Measurements from ENCODE around the gene TPPP.
"Not testable (repeated sequence)": the region's sequence is repeated elsewhere in the genome, so short reads cannot be mapped to it uniquely, and the experiment has no call there.

Gene TPPP

DNA sequence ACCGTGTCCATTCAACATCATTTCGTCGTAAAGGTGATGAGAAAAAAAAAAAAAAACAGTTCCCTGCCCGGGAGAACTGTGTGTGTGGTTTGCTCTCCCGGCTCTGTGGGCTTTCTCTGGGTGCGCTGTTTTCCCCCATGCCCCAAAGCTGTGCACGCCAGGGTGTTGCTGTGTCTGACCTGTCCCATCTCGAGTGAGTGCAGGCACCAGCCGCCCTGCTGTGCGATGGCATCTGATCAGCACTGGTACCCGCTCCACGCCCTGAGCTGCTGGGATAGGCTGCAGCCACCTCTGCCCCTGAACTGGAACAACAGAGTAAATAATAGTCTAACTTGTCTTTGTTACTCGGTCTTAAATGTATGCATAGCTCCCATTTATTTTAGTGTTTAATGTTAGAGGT lies 47.7 kb downstream of the TPPP start:
- DNase-seq (ENCODE audit: low spot score) = no peak

DNA sequence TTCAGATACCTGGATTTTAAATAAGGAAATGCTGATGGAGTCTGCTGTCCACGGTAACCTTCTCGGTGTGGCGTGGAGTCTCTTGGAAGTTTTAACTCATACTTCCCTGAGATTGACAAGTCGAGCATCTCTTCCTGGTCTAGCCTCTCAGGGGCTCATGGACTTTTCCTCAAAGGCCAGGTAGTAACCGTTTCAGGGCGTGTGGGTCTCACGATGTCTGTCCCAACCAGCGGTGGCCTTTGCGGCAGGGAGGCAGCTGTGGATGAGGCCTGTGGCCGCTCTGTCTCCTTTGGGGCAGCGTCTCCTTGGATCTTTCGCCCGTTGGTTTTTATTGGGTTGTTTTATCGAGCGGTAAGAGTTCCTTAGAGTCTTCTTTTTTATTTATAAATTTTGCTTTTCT lies 48.2 kb downstream of the TPPP start:
- no peak for DNase-seq (ENCODE audit: low spot score)

- DNase-seq (ENCODE audit: low spot score) = no peak
Observed at GRCh38 chr5:644509-644908, 48.6 kb downstream of the TPPP start.

DNA sequence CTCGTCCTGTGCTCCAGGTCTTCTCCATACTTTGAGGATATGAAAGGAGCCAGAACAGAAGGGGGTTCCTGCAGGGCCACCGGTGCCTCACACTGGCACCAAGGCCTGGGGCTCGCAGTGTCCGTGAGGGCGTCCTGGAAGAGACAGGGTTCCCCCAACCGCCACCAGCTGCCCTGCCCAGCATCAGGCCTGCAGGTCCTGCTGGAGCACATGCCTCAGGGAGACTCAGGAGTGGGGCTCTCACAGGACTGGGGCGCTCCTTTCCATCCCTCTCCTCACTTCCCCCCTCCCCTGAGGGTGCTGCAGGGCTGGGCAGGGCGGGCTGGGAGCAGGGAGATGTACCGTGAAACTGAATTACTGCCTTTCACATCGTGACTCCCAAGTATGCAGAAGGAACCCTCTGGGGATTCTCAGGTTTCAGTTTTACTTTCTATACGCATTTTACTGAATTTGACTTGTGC lies 49.3 kb downstream of the TPPP start:
- DNase-seq (ENCODE audit: low spot score) = no peak

- no peak for DNase-seq (ENCODE audit: low spot score)
Observed at GRCh38 chr5:643351-643801, 49.8 kb downstream of the TPPP start.

- DNase-seq (ENCODE audit: low spot score) = no peak
Observed at GRCh38 chr5:642481-642880, 50.7 kb downstream of the TPPP start.

GRCh38 chr5:641331-641765 lies 51.8 kb downstream of the TPPP start:
- DNase-seq (ENCODE audit: low spot score) = no peak

GRCh38 chr5:640461-641330 lies 52.5 kb downstream of the TPPP start:
- DNase-seq (ENCODE audit: low spot score) = no peak

- DNase-seq (ENCODE audit: low spot score) = no peak
Observed at GRCh38 chr5:639584-640213, 53.5 kb downstream of the TPPP start.

DNA sequence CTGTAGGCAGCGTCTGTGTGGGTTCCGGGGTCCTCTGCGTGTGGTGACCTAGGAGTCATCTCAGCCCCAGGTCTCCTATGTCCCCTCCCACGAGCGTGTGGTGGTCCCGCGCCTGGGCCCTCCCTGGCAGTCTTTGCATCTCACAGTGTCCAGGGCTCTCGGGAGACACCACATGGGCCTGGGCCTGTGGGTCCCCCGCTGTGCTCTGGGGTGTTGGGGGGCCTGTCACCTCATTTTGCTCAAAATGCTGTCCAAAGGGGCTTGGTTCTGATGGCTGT lies 54.0 kb downstream of the TPPP start:
- DNase-seq (ENCODE audit: low spot score) = no peak

- no peak for DNase-seq (ENCODE audit: low spot score)
Observed at GRCh38 chr5:638501-639252, 54.5 kb downstream of the TPPP start.

GRCh38 chr5:637581-638450 lies 55.3 kb downstream of the TPPP start:
- no peak for DNase-seq (ENCODE audit: low spot score)

DNA sequence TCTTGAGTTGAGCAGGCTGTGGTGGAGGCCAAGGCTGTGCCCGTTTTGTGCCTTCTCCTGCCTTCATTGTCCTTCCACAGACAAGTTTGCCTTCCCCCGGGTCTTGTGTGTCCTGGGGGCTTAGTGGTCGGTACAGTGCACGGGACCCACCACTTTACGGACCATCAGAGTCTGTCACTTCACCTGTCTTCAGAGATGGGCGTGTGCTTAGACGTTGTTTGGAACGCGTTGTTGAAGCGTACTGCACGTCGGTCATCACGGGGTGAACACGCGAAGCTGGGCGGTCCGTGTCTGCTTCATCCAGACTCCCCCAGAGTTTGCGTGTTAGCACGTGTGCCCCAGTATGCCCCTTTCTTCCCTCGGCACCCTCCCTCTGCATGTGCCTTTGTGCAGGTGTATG lies 56.2 kb downstream of the TPPP start:
- no peak for DNase-seq (ENCODE audit: low spot score)

- DNase-seq (ENCODE audit: low spot score) = no peak
Observed at GRCh38 chr5:635306-636055, 57.7 kb downstream of the TPPP start.

DNA sequence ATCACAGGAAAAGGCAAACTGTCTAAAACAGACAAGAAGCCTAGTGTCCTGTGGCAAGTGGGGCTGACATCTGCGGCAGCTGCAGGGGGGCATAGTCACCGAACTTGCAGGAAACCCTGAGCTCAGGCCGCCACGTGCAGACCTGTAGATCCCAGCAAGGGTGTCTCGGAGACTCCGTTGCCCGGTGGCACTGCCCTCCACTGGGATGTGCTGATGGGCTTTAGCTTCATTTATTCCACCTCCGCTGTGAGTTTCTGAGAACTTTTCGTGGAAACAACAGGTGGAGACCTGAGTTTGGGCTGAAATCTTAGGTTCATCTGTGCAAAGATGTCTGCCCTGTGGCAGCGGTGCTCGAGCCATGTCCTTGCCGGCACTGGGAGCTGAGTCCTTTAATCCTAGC lies 59.0 kb downstream of the TPPP start:
- no peak for DNase-seq (ENCODE audit: low spot score)

GRCh38 chr5:633501-633955 lies 59.6 kb downstream of the TPPP start:
- no peak for DNase-seq (ENCODE audit: low spot score)

- DNase-seq (ENCODE audit: low spot score) = not testable (repeated sequence)
Observed at GRCh38 chr5:628351-629205, 64.6 kb downstream of the TPPP start.

DNA sequence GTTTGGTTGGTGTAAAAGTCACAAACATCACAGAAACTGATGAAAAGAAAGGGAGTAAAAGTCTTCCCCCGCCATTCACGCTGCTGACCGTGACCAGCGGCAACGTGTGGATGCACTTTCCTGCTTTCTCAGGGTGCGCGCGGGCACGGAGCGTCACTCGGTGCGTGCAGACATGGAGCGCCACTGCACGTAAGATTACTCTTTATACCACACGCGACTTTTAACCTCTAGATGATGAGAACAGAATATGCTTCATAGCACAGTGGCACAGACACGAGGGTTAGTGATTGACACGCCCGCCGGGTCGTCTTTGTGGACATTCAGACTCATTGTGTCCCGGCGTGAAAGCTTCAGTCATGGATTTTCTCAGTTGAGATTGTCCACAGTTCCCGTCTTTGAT lies 65.3 kb downstream of the TPPP start:
- DNase-seq (ENCODE audit: low spot score) = no peak

DNA sequence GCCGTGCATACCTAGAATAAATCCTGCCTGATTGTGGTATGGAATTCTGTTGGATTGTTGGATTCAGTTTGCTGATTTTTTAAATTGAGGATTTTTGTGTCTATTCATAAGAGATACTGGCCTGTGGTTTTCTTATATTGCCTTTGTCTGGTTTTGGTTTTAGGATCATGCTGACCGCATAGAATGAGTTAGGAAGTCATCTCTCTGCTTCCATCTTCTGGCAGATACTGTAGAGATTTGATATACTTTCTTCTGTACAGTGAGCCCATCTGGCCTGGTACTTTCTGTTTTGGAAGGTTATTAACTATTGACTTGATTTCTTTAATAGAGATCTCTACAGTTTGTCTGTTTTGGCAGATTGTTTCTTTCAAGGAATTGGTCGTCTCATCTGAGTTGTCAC lies 66.3 kb downstream of the TPPP start:
- no peak for DNase-seq (ENCODE audit: low spot score)

DNA sequence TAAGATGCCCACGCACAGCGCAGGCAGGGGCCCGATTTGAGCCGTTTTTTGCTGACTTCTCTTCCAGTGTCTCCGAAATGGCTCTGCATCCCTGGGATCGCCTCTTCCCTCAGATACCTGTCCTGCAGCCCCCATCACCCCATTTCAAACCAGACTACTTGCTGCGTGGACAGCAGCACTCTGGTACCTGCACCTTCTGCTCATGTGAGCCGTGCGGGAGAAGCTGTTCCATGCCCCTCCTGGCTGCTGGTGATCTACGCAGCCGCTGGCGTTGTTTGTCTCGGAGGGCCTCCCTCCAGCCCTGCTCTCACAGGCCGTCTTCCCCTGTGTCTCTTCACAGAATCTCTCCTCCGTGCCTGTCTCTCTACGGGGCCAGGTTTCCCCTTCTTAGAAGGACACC lies 67.6 kb downstream of the TPPP start:
- DNase-seq (ENCODE audit: low spot score) = no peak

Data from iPS-NIHi11 (cell line).